ENCODE results near the gene INPP5D.
"Not testable (repeated sequence)": the region's sequence is repeated elsewhere in the genome, so short reads cannot be mapped to it uniquely, and the experiment has no call there.

INPP5D gene

GRCh38 chr2:233032551-233033320, 27.4 kb upstream of the INPP5D start, which contains the start of gene NEU2:
TSS of gene NEU2 (plus strand) at chr2:233032672. CDS start at chr2:233032672, 0 bp downstream.
- DNase-seq (ENCODE audit: low spot score) = peak; percentile 52

GRCh38 chr2:233033672-233034071, 26.5 kb upstream of the INPP5D start:
- DNase-seq (ENCODE audit: low spot score) = no peak

- no peak for DNase-seq (ENCODE audit: low spot score)
Observed at GRCh38 chr2:233034091-233034882, 25.9 kb upstream of the INPP5D start.

GRCh38 chr2:233035426-233036161, 24.5 kb upstream of the INPP5D start:
- DNase-seq (ENCODE audit: low spot score) = no peak

GRCh38 chr2:233036162-233036838, 23.8 kb upstream of the INPP5D start:
- no peak for DNase-seq (ENCODE audit: low spot score)

GRCh38 chr2:233037078-233037477, 23.1 kb upstream of the INPP5D start:
- DNase-seq (ENCODE audit: low spot score) = no peak

- no peak for DNase-seq (ENCODE audit: low spot score)
Observed at GRCh38 chr2:233039212-233039845, 20.8 kb upstream of the INPP5D start.

GRCh38 chr2:233039846-233040530, 20.2 kb upstream of the INPP5D start:
- DNase-seq (ENCODE audit: low spot score) = no peak

- DNase-seq (ENCODE audit: low spot score) = no peak
Observed at GRCh38 chr2:233040571-233040970, 19.6 kb upstream of the INPP5D start.

GRCh38 chr2:233041722-233042323, 18.3 kb upstream of the INPP5D start:
- no peak for DNase-seq (ENCODE audit: low spot score)

GRCh38 chr2:233042549-233042948, 17.6 kb upstream of the INPP5D start:
- DNase-seq (ENCODE audit: low spot score) = no peak

- DNase-seq (ENCODE audit: low spot score) = no peak
Observed at GRCh38 chr2:233044974-233045605, 15.1 kb upstream of the INPP5D start.

- DNase-seq (ENCODE audit: low spot score) = no peak
Observed at GRCh38 chr2:233047206-233047605, 12.9 kb upstream of the INPP5D start.

- DNase-seq (ENCODE audit: low spot score) = no peak
Observed at GRCh38 chr2:233047667-233048066, 12.5 kb upstream of the INPP5D start.

GRCh38 chr2:233048569-233049193, 11.5 kb upstream of the INPP5D start:
- no peak for DNase-seq (ENCODE audit: low spot score)

GRCh38 chr2:233049194-233049761, 10.9 kb upstream of the INPP5D start:
- no peak for DNase-seq (ENCODE audit: low spot score)

- peak; percentile 53 for DNase-seq (ENCODE audit: low spot score)
Observed at GRCh38 chr2:233051241-233052149, 8.6 kb upstream of the INPP5D start.

GRCh38 chr2:233052517-233052916, 7.6 kb upstream of the INPP5D start:
- not testable (repeated sequence) for DNase-seq (ENCODE audit: low spot score)

All from AG08395 (cell line).